AG09319 (cell line): ENCODE results near the gene POLE.

Experiments
- DNase-seq: peaks from one replicate; pipeline ENCODE4 v3.0.0-alpha.2; 2010; ENCODE audit warnings: low read depth; ENCODE audit errors: extremely low read depth
- CTCF ChIP-seq: IDR thresholded peaks from 2 replicates; pipeline ENCODE4 v1.5.1; 2011; ENCODE audit warnings: low read depth, mild to moderate bottlenecking, inconsistent platforms, low read length, moderate library complexity

Gene POLE

GRCh38 chr12:132632521-132633228 is 54.5 kb downstream of the POLE start:
- no peak for DNase-seq
- no peak for TF ChIP-seq CTCF

- TF ChIP-seq CTCF, result no peak
- no peak for DNase-seq
Measured at GRCh38 chr12:132631666-132632065, 55.5 kb downstream of the POLE start.

- TF ChIP-seq CTCF, result no peak
- DNase-seq, result no peak
Measured at GRCh38 chr12:132630672-132631071, 56.5 kb downstream of the POLE start.

DNA sequence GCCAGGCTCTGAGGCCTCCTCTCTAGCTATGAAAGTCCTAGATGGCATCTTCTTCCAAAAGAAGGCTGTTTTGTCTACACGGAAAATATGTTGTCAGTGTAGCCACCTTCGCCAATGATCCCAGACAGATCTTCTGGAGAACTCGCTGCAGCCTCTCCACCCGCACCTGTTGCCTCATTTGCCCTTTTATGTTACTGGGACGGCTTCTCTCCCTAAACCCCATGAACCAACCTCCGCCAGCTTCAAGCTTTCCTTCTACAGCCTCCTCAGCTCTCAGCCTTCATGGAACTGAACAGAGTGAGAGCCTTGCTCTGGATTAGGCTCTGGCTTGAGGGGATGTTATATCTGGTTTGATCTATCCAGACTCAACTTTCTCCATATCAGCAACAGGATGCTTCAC is 57.8 kb downstream of the POLE start:
- no peak for TF ChIP-seq CTCF
- DNase-seq, result no peak

DNA sequence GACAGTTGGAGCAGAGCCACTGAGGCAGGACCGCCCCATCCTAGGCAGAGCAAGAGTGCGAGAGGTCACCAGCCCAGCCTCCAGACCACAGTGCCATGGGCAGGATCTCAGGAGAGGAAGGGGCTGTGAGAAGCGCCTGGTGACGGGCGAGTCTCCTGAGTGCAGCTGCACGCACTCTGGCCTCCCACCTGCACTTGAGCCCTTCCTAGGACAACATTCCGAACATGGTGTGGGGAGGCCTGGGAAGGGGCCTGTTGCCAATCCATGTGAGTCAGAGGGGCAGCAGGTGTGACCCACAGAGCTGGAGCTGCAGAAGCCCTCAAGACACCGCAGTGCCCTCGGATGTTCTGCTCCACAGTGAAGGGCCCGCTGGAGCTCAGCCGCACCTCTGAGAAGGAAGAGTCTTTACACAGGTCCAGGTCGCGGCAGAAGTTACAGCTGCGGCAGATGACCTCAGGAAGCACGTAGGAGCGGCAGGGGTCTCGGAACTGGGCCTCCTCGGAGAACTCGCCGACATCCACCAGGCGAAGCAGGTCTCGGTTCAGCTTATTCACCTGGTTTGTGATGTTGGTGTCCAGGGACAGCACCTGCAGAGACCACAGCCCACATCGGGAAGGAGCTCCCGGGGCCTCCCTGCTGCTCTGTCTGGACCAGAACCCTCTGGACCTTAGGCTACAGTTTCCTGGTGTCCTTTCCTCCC is 61.3 kb downstream of the POLE start:
- TF ChIP-seq CTCF, result no peak
- no peak for DNase-seq

DNA sequence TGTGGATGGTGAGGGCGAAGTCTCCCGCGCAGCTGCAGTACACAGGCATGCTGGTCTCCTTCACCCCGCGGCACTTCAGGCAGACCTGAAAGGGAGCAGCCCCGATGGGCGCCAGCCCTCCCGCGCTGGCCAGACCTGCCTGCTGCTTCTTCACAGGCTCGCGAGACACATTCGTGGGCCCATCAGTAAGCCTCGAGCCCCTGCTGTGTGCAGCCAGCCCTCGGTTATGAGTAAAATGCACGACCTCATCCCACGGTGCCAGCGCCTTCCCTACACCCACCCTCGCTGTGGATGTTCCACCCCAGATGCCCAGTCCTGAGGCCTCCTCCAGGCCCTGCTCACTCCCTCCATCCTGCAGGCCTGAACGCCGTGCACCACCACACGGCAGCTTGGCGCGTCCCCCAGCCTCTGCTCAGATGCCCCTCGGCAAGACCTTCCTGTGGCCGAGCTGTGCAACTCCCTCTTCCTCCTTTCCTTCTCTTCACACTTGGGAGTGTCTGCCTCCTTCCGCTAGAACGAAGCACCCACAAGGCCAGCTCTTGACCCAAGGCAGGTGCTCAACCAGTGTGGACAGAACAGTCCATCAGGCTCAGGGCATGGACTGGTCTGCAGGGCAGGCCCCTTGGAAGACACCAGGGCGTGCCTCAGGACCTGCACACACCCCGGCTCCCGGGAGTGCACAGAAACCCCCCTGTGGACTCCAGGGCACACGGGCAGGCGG is 62.1 kb downstream of the POLE start:
- no peak for TF ChIP-seq CTCF

More for the DNA sequence above, 62.1 kb downstream of the POLE start:
- no peak for DNase-seq
